H1 (cell line): ENCODE results near the gene KIAA0513. TPM values are rescaled to one million over a fixed set of nuclear protein-coding genes. Genes with fewer than 3 reads are reported as not detected.

Experiments used
- CTCF ChIA-PET: fragments of 300-600 bp; sonication (Branson Sonifier 250); formaldehyde crosslinking; loops from one replicate; lab custom pipeline; 2021; ENCODE audit not compliant: partially characterized antibody; lab: Charles Lee
- POLR2A ChIA-PET: fragments of 300-600 bp; sonication (Branson Sonifier 250); formaldehyde crosslinking; loops from one replicate; lab custom pipeline; 2021; ENCODE audit warnings: inconsistent platforms; ENCODE audit not compliant: partially characterized antibody; lab: Charles Lee
- DNase-seq, 2 experiments: peaks; one replicate each; pipeline versions ENCODE4 v3.0.0 to v3.0.0-alpha.2; 2010 to 2022; ENCODE audit warnings: low spot score in 2 of 2, low read depth in 1 of 2, mixed read lengths in 1 of 2
- FAIRE-seq: peaks from 2 replicates; lab custom pipeline; 2011; peaks lifted over from hg19 to GRCh38; lab: Jason Lieb, UNC
- H2AFZ ChIP-seq: 2 replicates; pipeline ENCODE4 v1.8.1; 2012; ENCODE audit warnings: low read length, inconsistent platforms
- H2AK5ac ChIP-seq: 2 replicates; pipeline ENCODE4 v1.6.1; 2013; ENCODE audit warnings: low read depth, low read length
- H2BK120ac ChIP-seq: replicated peaks from 2 replicates; pipeline ENCODE3; 2013; ENCODE audit warnings: low read depth, low read length, inconsistent platforms
- H2BK12ac ChIP-seq: 2 replicates; pipeline ENCODE4 v1.6.1; 2013; ENCODE audit warnings: low read depth, low read length
- H2BK15ac ChIP-seq: 2 replicates; pipeline ENCODE4 v1.6.1; 2013; ENCODE audit warnings: low read length
- H2BK20ac ChIP-seq: 2 replicates; pipeline ENCODE4 v1.6.1; 2013; ENCODE audit warnings: low read length
- H2BK5ac ChIP-seq: 2 replicates; pipeline ENCODE4 v1.6.1; 2013; ENCODE audit warnings: low read depth, low read length
- H3K14ac ChIP-seq: 2 replicates; pipeline ENCODE4 v1.6.1; 2013; ENCODE audit warnings: inconsistent platforms; ENCODE audit not compliant: insufficient read length
- H3K18ac ChIP-seq: 2 replicates; pipeline ENCODE4 v1.6.1; 2013; ENCODE audit warnings: low read length; ENCODE audit errors: extremely low read depth
- H3K23ac ChIP-seq: 2 replicates; pipeline ENCODE4 v1.6.1; 2013; ENCODE audit warnings: inconsistent platforms; ENCODE audit not compliant: insufficient read length
- H3K23me2 ChIP-seq: 2 replicates; pipeline ENCODE4 v1.6.1; 2013; ENCODE audit warnings: low read depth, low read length
- H3K27ac ChIP-seq: 2 replicates; pipeline ENCODE4 v1.6.1; 2011; ENCODE audit warnings: low read depth, low read length, inconsistent platforms
- H3K27me3 ChIP-seq, 4 experiments: replicated peaks in 1 of 4; 1 replicate in 1 of 4; 2 replicates in 3 of 4; pipeline versions ENCODE4 v1.6.1 to v1.8.1; 2011 to 2013; ENCODE audit warnings: low read length in 3 of 4, mild to moderate bottlenecking in 3 of 4, inconsistent platforms in 2 of 4, mixed read lengths in 2 of 4, moderate library complexity in 1 of 4; ENCODE audit not compliant: control insufficient read depth in 3 of 4, insufficient read depth in 3 of 4; ENCODE audit errors: extremely low read depth in 1 of 4
- H3K36me3 ChIP-seq, 4 experiments: 2 replicates each; pipeline versions ENCODE4 v1.6.1 to v1.8.1; 2011 to 2013; ENCODE audit warnings: mild to moderate bottlenecking in 4 of 4, low read length in 3 of 4, moderate library complexity in 2 of 4, control low read depth in 1 of 4, inconsistent platforms in 1 of 4; ENCODE audit not compliant: insufficient read depth in 4 of 4, control insufficient read depth in 2 of 4
- H3K4ac ChIP-seq: replicated peaks from 2 replicates; pipeline ENCODE3; 2013; ENCODE audit warnings: low read length, low read depth, mixed read lengths, inconsistent platforms; ENCODE audit not compliant: insufficient read length
- H3K4me1 ChIP-seq, 4 experiments: replicated peaks in 1 of 4; 1 replicate in 1 of 4; 2 replicates in 3 of 4; pipeline versions ENCODE4 v1.6.1 to v1.8.1; 2011 to 2013; ENCODE audit warnings: low read length in 3 of 4, inconsistent platforms in 2 of 4, mixed read lengths in 1 of 4; ENCODE audit not compliant: insufficient read depth in 4 of 4, control insufficient read depth in 3 of 4
- H3K4me2 ChIP-seq, 2 experiments: 2 replicates each; pipeline versions ENCODE4 v1.6.1 to v1.8.1; 2011 to 2013; ENCODE audit warnings: low read depth in 2 of 2, low read length in 2 of 2, control low read depth in 1 of 2, inconsistent platforms in 1 of 2, mild to moderate bottlenecking in 1 of 2; ENCODE audit not compliant: insufficient read depth in 1 of 2
- H3K4me3 ChIP-seq, 4 experiments: fragments of 200-600, 300-600 bp in 1 of 4; sonication (generic), shearing (Covaris generic), sonication (Bioruptor Twin) in 1 of 4; 2 replicates each; pipeline versions ENCODE4 v1.5.1 to v1.8.1; 2011 to 2016; ENCODE audit warnings: low read length in 4 of 4, low read depth in 3 of 4, control low read depth in 2 of 4, inconsistent platforms in 2 of 4, mild to moderate bottlenecking in 2 of 4, mixed read lengths in 1 of 4, moderate library complexity in 1 of 4; ENCODE audit not compliant: insufficient read depth in 2 of 4; ENCODE audit errors: extremely low read depth in 1 of 4
- H3K56ac ChIP-seq: replicated peaks from 2 replicates; pipeline ENCODE3; 2013; ENCODE audit warnings: low read depth, mild to moderate bottlenecking, mixed read lengths, low read length, inconsistent platforms; ENCODE audit not compliant: insufficient read length
- H3K79me1 ChIP-seq: 2 replicates; pipeline ENCODE4 v1.6.1; 2013; ENCODE audit warnings: low read depth, low read length, control low read depth
- H3K79me2 ChIP-seq, 2 experiments: 2 replicates each; pipeline versions ENCODE4 v1.6.1 to v1.8.1; 2012 to 2013; ENCODE audit warnings: low read length in 2 of 2, mild to moderate bottlenecking in 2 of 2, inconsistent platforms in 1 of 2; ENCODE audit not compliant: insufficient read depth in 2 of 2, control insufficient read depth in 1 of 2
- H3K9ac ChIP-seq, 4 experiments: replicated peaks in 1 of 4; 1 replicate in 1 of 4; 2 replicates in 3 of 4; pipeline versions ENCODE4 v1.6.1 to v1.8.1; 2011 to 2013; ENCODE audit warnings: low read depth in 3 of 4, low read length in 3 of 4, control low read depth in 2 of 4, mild to moderate bottlenecking in 2 of 4, moderate library complexity in 2 of 4, inconsistent platforms in 1 of 4; ENCODE audit errors: extremely low read depth in 1 of 4
- H3K9me3 ChIP-seq, 2 experiments: 2 replicates each; pipeline versions ENCODE4 v1.6.1 to v1.8.1; 2012 to 2013; ENCODE audit warnings: mild to moderate bottlenecking in 2 of 2, moderate library complexity in 2 of 2, control low read depth in 1 of 2, inconsistent platforms in 1 of 2, low read depth in 1 of 2, low read length in 1 of 2, mixed read lengths in 1 of 2; ENCODE audit not compliant: insufficient read depth in 2 of 2
- H4K20me1 ChIP-seq, 2 experiments: replicated peaks in 1 of 2; 2 replicates each; pipeline versions ENCODE3 to v1.8.1; 2011 to 2013; ENCODE audit warnings: inconsistent platforms in 2 of 2, low read length in 2 of 2, mild to moderate bottlenecking in 1 of 2; ENCODE audit not compliant: insufficient read depth in 2 of 2, control insufficient read depth in 1 of 2
- H4K5ac ChIP-seq: 2 replicates; pipeline ENCODE4 v1.6.1; 2013; ENCODE audit warnings: low read length, low read depth, mixed read lengths, inconsistent platforms; ENCODE audit not compliant: insufficient read length
- H4K8ac ChIP-seq: 2 replicates; pipeline ENCODE4 v1.8.0; 2013; ENCODE audit warnings: mild to moderate bottlenecking, moderate library complexity, low read length, inconsistent platforms; ENCODE audit not compliant: insufficient read depth; ENCODE audit errors: extremely low read depth
- H4K91ac ChIP-seq: replicated peaks from 2 replicates; pipeline ENCODE3; 2013; ENCODE audit warnings: low read length, mixed read lengths, inconsistent platforms; ENCODE audit not compliant: insufficient read length
- RAD21 ChIP-seq, 2 experiments: IDR thresholded peaks in 1 of 2; conservative IDR thresholded peaks in 1 of 2; 2 replicates each; pipeline ENCODE4 v1.6.1; 2011; ENCODE audit warnings: low read depth in 2 of 2, low read length in 2 of 2, improper control_type of control experiment in 1 of 2, inconsistent platforms in 1 of 2, mild to moderate bottlenecking in 1 of 2, moderate library complexity in 1 of 2
- SP1 ChIP-seq: IDR thresholded peaks from 2 replicates; pipeline ENCODE4 v1.6.1; 2011; ENCODE audit warnings: low read depth, low read length
- TAF1 ChIP-seq: IDR thresholded peaks from 2 replicates; pipeline ENCODE4 v1.6.1; 2011; ENCODE audit warnings: mild to moderate bottlenecking, low read depth, low read length
- WGBS, 2 experiments: shearing (Covaris generic) in 1 of 2; methylation state at CpG; one replicate each; pipeline versions ENCODE4 v1.1.6 to v1.1.7; 2013 to 2015; ENCODE audit warnings: low lambda C conversion rate in 2 of 2, mixed read lengths in 2 of 2, inconsistent platforms in 1 of 2, low coverage in 1 of 2, missing lambda C conversion rate in 1 of 2; ENCODE audit not compliant: insufficient replicate concordance in 2 of 2, insufficient coverage in 1 of 2, insufficient read length in 1 of 2; ENCODE audit errors: extremely low coverage in 1 of 2, missing lambda C conversion rate in 1 of 2; 5-methylcytosine and 5-hydroxymethylcytosine counted together
- polyA plus RNA-seq, 7 experiments: library from polyadenylated mRNA; depleted of rRNA in 3 of 7; stranded (reverse) in 5 of 7; unstranded in 2 of 7; fragments of >200 nt in 5 of 7; fragments of 200-250 nt in 2 of 7; gene quantifications; 1 replicate in 5 of 7; 2 replicates in 1 of 7; 4 replicates in 1 of 7; pipeline versions ENCODE4 v1.2.1 to v1.2.3, GENCODE V29; 2011 to 2013; ENCODE audit warnings: missing spikeins in 2 of 7, mixed read lengths in 2 of 7
- total RNA-seq: library from RNA; stranded (reverse); fragmentation: NEBNext Ultra II Directional; extraction: Animal tissue kit (Norgen Biotek cat#: 25700); gene quantifications from 2 replicates; pipeline ENCODE4 v1.2.1, GENCODE V29; 2021

The KIAA0513 gene
- total and polyA plus RNA-seq, 2 of the 8 experiments (the other 6 are each of a cell fraction or from before 2014, with no cell fraction given): 2.1 to 6.1 TPM

GRCh38 chr16:85058909-85059308 lies 31.3 kb downstream of the KIAA0513 start:
- no peak for FAIRE-seq
- DNase-seq: no peak

More at GRCh38 chr16:85058909-85059308, 31.3 kb downstream of the KIAA0513 start:
- Histone ChIP-seq H2AFZ (no peak overlapping the region), H3K79me2 (no peaks in the 10 kb centered on the region), H4K5ac (no peak overlapping the region), H4K91ac (no peak overlapping the region), H4K20me1 (no peaks in the 10 kb centered on the region), H3K9ac (no peak overlapping the region), H3K4me3 (no peak overlapping the region), H3K27ac (no peak overlapping the region), H2BK120ac (no peak overlapping the region), H3K56ac (no peak overlapping the region), H2AK5ac (no peak overlapping the region), H2BK12ac (no peak overlapping the region), H3K23ac (no peak overlapping the region), H3K27me3 (no peaks in the 10 kb centered on the region), H2BK20ac (no peak overlapping the region), H2BK5ac (no peak overlapping the region), H3K18ac (no peak overlapping the region), H3K14ac (no peak overlapping the region), H3K4ac (no peak overlapping the region), H4K8ac (no peak overlapping the region), H2BK15ac (no peak overlapping the region), H3K36me3 (no peaks in the 10 kb centered on the region), H3K79me1 (no peaks in the 10 kb centered on the region), H3K23me2 (no peaks in the 10 kb centered on the region; the same call in 1 of the 2 replicates), H3K4me2 (no peak overlapping the region), H3K9me3 (no peaks in the 10 kb centered on the region), H3K4me1 (peaks cover 4 to 17% (median 11%) of the 10 kb centered on the region in 4 experiments)
- CTCF ChIA-PET: interaction anchor here (1.2 to 5.8 kb wide), 3 partner anchors 9 to 28 kb away, joined by 4 to 59 read pairs (median 36); no protein-coding TSS in a partner anchor
- POLR2A ChIA-PET: no interaction called here
- WGBS, 2 experiments: 93% methylated on average over 4 of the region's 4 CpGs; no CpG with 5 or more reads in 1 of the 2 experiments
- no peak for TF ChIP-seq RAD21 (IDR thresholded peaks at IDR 0.05 in 1 of 2, conservative IDR thresholded peaks at IDR 0.05 in 1 of 2; ENCODE audit: low read depth in 2 of 2, low read length in 2 of 2)
- no peak for TF ChIP-seq SP1
- TF ChIP-seq TAF1: no peak
- TF ChIP-seq, all 59 proteins: peak for 0
